Activated naive CD8-positive, alpha-beta T cell treated with anti-CD3 and anti-CD28 coated beads for 36 hours (primary cell): ENCODE results near the gene HCFC2. TPM values are rescaled to one million over a fixed set of nuclear protein-coding genes. Genes with fewer than 3 reads are reported as not detected.
"Not testable (repeated sequence)": the region's sequence is repeated elsewhere in the genome, so short reads cannot be mapped to it uniquely, and the experiment has no call there.

Experiments used
- DNase-seq: peaks from one replicate; pipeline ENCODE4 v3.0.0; 2021
- H3K27ac Mint-ChIP-seq: one replicate; pipeline ENCODE4 v1.8.0; 2022; ENCODE audit warnings: mild to moderate bottlenecking, moderate library complexity, mixed read lengths
- H3K27me3 Mint-ChIP-seq: one replicate; pipeline ENCODE4 v1.8.0; 2022; ENCODE audit warnings: mild to moderate bottlenecking, mixed read lengths
- H3K36me3 Mint-ChIP-seq: one replicate; pipeline ENCODE4 v1.8.0; 2021; ENCODE audit warnings: mild to moderate bottlenecking, mixed read lengths
- H3K4me1 Mint-ChIP-seq: one replicate; pipeline ENCODE4 v1.8.0; 2021; ENCODE audit warnings: mixed read lengths
- H3K4me3 Mint-ChIP-seq: one replicate; pipeline ENCODE4 v1.8.0; 2022; ENCODE audit warnings: mild to moderate bottlenecking, moderate library complexity, mixed read lengths
- H3K9me3 Mint-ChIP-seq: one replicate; pipeline ENCODE4 v1.8.0; 2022; ENCODE audit warnings: mixed read lengths
- total RNA-seq, 2 experiments: library from RNA; stranded (reverse); gene quantifications; one replicate each; pipeline ENCODE4 v1.2.3, GENCODE V29; 2021

The HCFC2 gene
- total RNA-seq, 2 experiments from 2014 or later = 7.6 to 8.0 TPM

GRCh38 chr12:104080764-104081163 lies 16.4 kb downstream of the HCFC2 start:
- peaks cover 25% of the 10 kb centered on the region for H3K36me3 Mint-ChIP-seq

GRCh38 chr12:104083769-104084475 lies 19.6 kb downstream of the HCFC2 start:
- Mint-ChIP-seq H3K9me3 (no peaks in the 10 kb centered on the region), H3K4me1 (peaks cover 15% of the 10 kb centered on the region), H3K4me3 (no peak overlapping the region), H3K27ac (peak overlapping the region; percentile 13), H3K36me3 (peaks cover 23% of the 10 kb centered on the region), H3K27me3 (no peaks in the 10 kb centered on the region)
- peak; percentile 48 for DNase-seq

More at GRCh38 chr12:104080764-104081163, 16.4 kb downstream of the HCFC2 start:
- Mint-ChIP-seq H3K27me3 (no peaks in the 10 kb centered on the region), H3K4me3 (no peak overlapping the region), H3K4me1 (peaks cover 23% of the 10 kb centered on the region), H3K9me3 (no peaks in the 10 kb centered on the region), H3K27ac (no peak overlapping the region)
- DNase-seq = no peak

GRCh38 chr12:104090685-104091084 lies 26.4 kb downstream of the HCFC2 start:
- no peak for DNase-seq
- Mint-ChIP-seq H3K36me3 (peaks cover 8% of the 10 kb centered on the region), H3K4me3 (no peak overlapping the region), H3K27me3 (no peaks in the 10 kb centered on the region), H3K9me3 (no peaks in the 10 kb centered on the region), H3K4me1 (peaks cover 2% of the 10 kb centered on the region), H3K27ac (no peak overlapping the region)

DNA sequence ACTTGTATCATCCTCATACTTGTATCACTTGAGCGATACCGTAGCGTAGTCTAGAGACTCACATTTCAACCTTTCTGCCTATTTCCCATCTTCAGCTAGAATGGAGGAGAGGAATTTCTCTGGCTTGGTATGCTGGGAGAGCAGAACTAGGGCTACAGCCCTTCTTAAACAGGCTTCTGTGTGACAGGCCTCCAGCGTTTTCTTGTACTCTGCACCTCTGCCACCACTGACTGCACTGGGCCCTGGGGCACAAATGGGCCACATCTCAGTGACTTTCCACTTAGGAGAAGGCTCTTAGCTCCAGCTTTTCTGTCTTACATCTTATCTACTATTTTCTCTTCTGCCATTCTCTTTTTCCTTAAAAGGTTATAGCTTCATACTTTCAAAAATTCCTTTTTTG lies 26.8 kb downstream of the HCFC2 start:
- H3K36me3 Mint-ChIP-seq = peaks cover 5% of the 10 kb centered on the region
- H3K4me1 Mint-ChIP-seq = peaks cover 2% of the 10 kb centered on the region
- no peaks in the 10 kb centered on the region for H3K27me3 Mint-ChIP-seq
- no peak for DNase-seq
- no peaks in the 10 kb centered on the region for H3K9me3 Mint-ChIP-seq
- H3K27ac Mint-ChIP-seq = no peak overlapping the region
- no peak overlapping the region for H3K4me3 Mint-ChIP-seq

- Mint-ChIP-seq H3K36me3 (peaks cover 10% of the 10 kb centered on the region), H3K4me1 (peaks cover 2% of the 10 kb centered on the region), H3K27me3 (no peaks in the 10 kb centered on the region), H3K4me3 (no peak overlapping the region), H3K9me3 (no peaks in the 10 kb centered on the region), H3K27ac (no peak overlapping the region)
- no peak for DNase-seq
Measured at GRCh38 chr12:104094284-104094683, 30.0 kb downstream of the HCFC2 start.

DNA sequence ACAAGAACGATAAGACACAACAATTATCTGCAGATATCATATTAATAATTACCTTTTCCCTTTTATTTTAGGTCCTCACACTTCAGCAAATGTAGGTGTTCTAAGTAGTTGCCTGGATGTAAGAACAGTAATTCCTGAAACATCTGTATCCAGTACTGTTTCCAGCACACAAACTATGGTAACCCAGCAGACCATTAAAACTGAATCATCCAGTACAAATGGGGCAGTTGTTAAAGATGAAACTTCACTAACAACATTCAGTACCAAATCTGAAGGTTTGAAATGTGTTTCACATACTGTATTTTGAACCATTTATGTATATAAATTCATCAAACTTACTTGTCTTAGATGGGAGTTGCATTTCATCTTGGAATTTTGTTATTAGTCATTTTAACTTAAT lies 31.0 kb downstream of the HCFC2 start:
- Mint-ChIP-seq H3K4me1 (peaks cover 2% of the 10 kb centered on the region), H3K27me3 (no peaks in the 10 kb centered on the region), H3K27ac (no peak overlapping the region), H3K4me3 (no peak overlapping the region), H3K9me3 (no peaks in the 10 kb centered on the region), H3K36me3 (peaks cover 10% of the 10 kb centered on the region)
- no peak for DNase-seq

GRCh38 chr12:104097954-104098353 lies 33.6 kb downstream of the HCFC2 start:
- Mint-ChIP-seq H3K4me1 (peaks cover 2% of the 10 kb centered on the region), H3K27ac (no peak overlapping the region)

GRCh38 chr12:104105461-104105860 lies 41.1 kb downstream of the HCFC2 start:
- Mint-ChIP-seq H3K4me1 (peaks cover 9% of the 10 kb centered on the region), H3K27ac (no peak overlapping the region), H3K4me3 (no peak overlapping the region), H3K9me3 (no peaks in the 10 kb centered on the region), H3K27me3 (no peaks in the 10 kb centered on the region), H3K36me3 (no peaks in the 10 kb centered on the region)
- no peak for DNase-seq

More at GRCh38 chr12:104097954-104098353, 33.6 kb downstream of the HCFC2 start:
- Mint-ChIP-seq H3K27me3 (no peaks in the 10 kb centered on the region), H3K9me3 (no peaks in the 10 kb centered on the region), H3K36me3 (peaks cover 10% of the 10 kb centered on the region), H3K4me3 (no peak overlapping the region)
- no peak for DNase-seq

DNA sequence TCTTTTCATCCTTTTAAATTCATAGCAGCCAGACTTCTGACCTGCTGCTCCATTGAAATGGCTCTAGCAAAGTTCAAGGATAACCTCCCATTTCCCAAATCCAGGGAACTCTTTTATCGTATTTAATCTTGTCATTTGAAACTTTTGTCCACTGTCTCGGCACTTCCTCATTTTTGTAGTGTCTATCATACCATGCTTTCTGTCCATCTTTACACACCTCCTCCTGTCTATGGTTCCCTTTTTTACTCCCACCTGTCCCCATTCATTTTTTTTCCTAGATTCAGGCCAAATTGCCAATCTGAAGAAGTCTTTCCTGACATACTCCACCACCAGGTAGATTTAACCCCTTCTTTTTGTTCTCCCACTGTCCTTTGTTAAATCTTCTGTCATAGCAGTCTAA lies 42.6 kb downstream of the HCFC2 start:
- DNase-seq = no peak
- no peaks in the 10 kb centered on the region for H3K27me3 Mint-ChIP-seq
- no peak overlapping the region for H3K4me3 Mint-ChIP-seq
- H3K36me3 Mint-ChIP-seq = no peaks in the 10 kb centered on the region
- no peak overlapping the region for H3K27ac Mint-ChIP-seq
- H3K9me3 Mint-ChIP-seq = no peaks in the 10 kb centered on the region
- peaks cover 13% of the 10 kb centered on the region for H3K4me1 Mint-ChIP-seq

- Mint-ChIP-seq H3K27me3 (no peaks in the 10 kb centered on the region), H3K36me3 (no peaks in the 10 kb centered on the region), H3K27ac (no peak overlapping the region)
Measured at GRCh38 chr12:104108755-104109445, 44.6 kb downstream of the HCFC2 start.

GRCh38 chr12:104109446-104110271 lies 45.3 kb downstream of the HCFC2 start:
- DNase-seq = no peak
- Mint-ChIP-seq H3K27ac (no peak overlapping the region), H3K36me3 (no peaks in the 10 kb centered on the region), H3K27me3 (no peaks in the 10 kb centered on the region), H3K9me3 (no peaks in the 10 kb centered on the region), H3K4me1 (peaks cover 13% of the 10 kb centered on the region), H3K4me3 (no peak overlapping the region)

More at GRCh38 chr12:104108755-104109445, 44.6 kb downstream of the HCFC2 start:
- H3K4me1 Mint-ChIP-seq = peaks cover 13% of the 10 kb centered on the region
- no peak overlapping the region for H3K4me3 Mint-ChIP-seq
- no peaks in the 10 kb centered on the region for H3K9me3 Mint-ChIP-seq
- peak; percentile 80 for DNase-seq

- not testable (repeated sequence) for DNase-seq, H3K36me3 Mint-ChIP-seq, H3K4me3 Mint-ChIP-seq, H3K27me3 Mint-ChIP-seq, H3K9me3 Mint-ChIP-seq, H3K4me1 Mint-ChIP-seq, H3K27ac Mint-ChIP-seq
Measured at GRCh38 chr12:104114834-104115586, 50.7 kb downstream of the HCFC2 start.

GRCh38 chr12:104115587-104115975 lies 51.2 kb downstream of the HCFC2 start:
- H3K27me3 Mint-ChIP-seq = no peaks in the 10 kb centered on the region
- no peaks in the 10 kb centered on the region for H3K9me3 Mint-ChIP-seq
- DNase-seq = no peak
- peaks cover 6% of the 10 kb centered on the region for H3K4me1 Mint-ChIP-seq
- no peak overlapping the region for H3K27ac Mint-ChIP-seq
- no peak overlapping the region for H3K4me3 Mint-ChIP-seq
- peaks cover 3% of the 10 kb centered on the region for H3K36me3 Mint-ChIP-seq

GRCh38 chr12:104121001-104121400 lies 56.7 kb downstream of the HCFC2 start:
- Mint-ChIP-seq H3K4me1 (peaks cover 3% of the 10 kb centered on the region), H3K4me3 (no peak overlapping the region), H3K9me3 (no peaks in the 10 kb centered on the region), H3K27ac (no peak overlapping the region), H3K36me3 (peaks cover 6% of the 10 kb centered on the region), H3K27me3 (no peaks in the 10 kb centered on the region)
- DNase-seq = no peak
